ENCODE measurements around the gene CHAMP1.

CHAMP1 gene, protein sequence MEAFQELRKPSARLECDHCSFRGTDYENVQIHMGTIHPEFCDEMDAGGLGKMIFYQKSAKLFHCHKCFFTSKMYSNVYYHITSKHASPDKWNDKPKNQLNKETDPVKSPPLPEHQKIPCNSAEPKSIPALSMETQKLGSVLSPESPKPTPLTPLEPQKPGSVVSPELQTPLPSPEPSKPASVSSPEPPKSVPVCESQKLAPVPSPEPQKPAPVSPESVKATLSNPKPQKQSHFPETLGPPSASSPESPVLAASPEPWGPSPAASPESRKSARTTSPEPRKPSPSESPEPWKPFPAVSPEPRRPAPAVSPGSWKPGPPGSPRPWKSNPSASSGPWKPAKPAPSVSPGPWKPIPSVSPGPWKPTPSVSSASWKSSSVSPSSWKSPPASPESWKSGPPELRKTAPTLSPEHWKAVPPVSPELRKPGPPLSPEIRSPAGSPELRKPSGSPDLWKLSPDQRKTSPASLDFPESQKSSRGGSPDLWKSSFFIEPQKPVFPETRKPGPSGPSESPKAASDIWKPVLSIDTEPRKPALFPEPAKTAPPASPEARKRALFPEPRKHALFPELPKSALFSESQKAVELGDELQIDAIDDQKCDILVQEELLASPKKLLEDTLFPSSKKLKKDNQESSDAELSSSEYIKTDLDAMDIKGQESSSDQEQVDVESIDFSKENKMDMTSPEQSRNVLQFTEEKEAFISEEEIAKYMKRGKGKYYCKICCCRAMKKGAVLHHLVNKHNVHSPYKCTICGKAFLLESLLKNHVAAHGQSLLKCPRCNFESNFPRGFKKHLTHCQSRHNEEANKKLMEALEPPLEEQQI

DNA sequence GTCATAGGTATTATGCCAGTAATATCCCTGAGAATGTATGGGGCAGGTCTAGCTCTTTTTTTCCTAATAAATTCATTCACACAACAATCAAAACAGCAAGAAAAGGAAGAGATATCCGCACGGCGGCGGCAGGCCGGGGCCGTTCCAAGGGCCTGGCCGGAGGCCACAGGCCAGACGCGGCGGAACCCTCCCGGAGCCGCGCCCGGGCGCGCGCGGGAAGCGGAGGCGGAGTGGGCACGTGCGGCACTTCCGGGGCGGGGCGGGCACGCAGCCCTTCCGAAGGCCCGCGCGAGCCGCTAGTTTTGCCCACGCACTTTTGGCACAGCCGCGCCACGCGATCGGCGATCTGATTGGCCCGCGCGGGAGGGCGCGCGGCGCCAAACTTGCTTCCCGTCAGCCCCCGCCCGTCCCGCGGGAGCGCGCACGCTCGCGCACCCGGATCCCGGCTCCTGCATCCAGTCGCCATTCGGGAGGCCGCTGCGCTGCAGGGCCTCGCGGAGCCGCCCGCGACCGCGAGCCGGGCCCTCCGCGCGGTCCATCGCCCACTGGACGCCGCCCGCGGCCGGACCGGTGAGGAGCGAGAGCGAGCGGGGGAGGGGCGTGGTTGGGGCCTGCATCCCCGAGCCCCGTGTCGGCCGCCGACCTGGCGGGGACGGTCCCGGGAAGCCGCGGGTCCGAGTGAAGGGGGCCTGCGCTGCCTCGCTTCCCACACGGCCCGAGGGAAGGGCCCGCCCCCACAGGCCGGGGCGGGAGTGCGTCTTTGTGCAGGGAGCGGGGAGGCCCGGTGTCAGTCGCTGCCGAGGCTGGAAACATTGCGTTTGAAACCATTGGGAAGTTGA, at the start of gene CHAMP1:
CHAMP1 (plus strand) TSS at position 430 of the 839 bp plus-strand sequence. CDS start 9,340 bp downstream, outside the sequence.
- peak; percentile 85 for DNase-seq

GRCh38 chr13:114264886-114265611, 49.3 kb upstream of the CHAMP1 start:
- DNase-seq = no peak

DNA sequence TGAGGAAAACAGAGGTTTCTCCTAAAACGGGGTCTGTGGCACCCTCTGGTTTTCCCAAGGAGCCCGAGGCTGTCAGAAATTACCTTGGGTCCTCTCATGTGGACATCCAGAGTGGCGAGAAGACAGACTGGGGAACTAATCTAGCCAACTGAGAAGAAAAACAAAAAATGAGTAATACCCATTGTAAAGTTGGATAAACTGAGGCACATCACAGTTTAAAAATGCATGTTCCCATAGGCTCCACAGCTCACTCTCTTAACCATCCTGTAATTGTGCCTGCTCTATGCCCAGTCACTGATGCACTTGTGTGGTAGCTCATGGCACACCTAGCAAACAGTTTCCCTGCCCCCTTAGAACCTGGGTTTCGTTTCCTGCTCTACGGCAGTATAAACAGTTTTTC, 48.1 kb upstream of the CHAMP1 start:
- DNase-seq = no peak

GRCh38 chr13:114268344-114269280, 45.7 kb upstream of the CHAMP1 start:
- no peak for DNase-seq

DNA sequence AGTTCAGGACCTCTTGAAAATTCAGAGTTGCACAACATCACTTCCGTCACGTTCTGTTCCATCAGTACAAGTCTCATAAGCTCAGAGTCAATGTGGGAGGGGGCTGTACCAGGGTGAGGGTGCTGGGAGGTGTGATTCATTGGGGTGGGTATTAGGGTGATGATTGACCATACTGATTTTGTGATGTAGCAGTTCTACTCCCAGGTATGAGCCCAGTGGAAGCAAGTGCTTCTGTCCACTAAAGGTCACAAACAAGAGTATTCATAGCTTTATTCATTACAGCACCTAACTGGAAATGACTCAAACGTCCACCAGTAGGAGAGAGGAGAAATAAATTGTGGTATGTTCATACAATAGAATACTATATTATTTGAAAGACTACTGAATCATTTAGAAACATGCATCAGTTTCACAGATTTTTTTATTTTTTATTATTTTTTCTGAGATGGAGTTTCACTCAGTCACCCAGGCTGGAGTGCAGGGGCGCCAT, 45.0 kb upstream of the CHAMP1 start:
- no peak for DNase-seq

- DNase-seq = no peak
Observed at GRCh38 chr13:114272977-114273376, 41.3 kb upstream of the CHAMP1 start.

GRCh38 chr13:114275304-114275703, 39.0 kb upstream of the CHAMP1 start:
- no peak for DNase-seq

DNA sequence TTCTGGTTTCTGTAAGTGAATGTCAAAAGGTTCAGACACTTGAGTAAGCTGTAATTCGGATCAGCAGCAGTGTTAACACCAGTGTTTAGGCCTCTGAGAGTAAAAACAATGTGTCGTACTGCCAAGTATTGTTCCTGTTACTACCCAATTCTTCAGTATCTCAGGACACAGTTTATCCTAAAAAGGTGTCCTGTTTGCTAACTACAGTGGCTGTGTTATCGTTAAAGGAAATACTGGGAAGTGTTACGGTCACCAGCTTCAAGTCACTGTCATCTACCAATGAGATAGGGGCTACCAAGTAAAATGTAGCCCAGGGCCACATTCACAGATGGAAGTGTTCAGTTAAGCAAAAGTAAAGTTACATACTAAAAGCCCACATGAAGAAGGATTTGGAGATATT, 35.2 kb upstream of the CHAMP1 start:
- DNase-seq = no peak

DNA sequence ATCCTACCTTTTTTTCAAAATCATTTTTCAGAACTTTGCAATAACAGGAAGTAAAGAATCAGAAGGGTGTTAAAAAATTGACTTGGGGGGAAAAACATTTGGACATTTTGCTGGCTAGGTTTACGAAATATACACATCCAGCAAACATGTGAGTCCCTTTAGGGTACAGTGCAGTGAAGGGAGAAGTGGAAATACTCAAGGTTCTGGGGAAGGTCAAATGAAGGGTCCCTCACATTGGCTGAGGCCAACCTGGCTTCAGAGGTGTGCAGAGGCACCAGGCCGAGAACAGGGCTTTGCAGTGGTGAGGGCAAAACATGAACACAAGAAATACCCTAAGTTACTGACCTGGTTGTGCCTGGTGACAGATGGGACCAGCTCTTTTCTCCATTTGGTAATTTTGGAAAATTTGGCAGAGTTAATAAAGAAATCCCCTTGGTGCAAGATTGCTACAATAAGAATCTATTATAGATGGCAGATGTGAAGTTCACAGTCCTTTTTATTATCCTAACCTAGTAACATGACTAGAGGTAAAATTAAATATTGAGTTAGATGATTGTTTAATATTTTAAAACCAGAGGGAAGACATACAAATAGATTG, 34.4 kb upstream of the CHAMP1 start:
- DNase-seq = no peak

GRCh38 chr13:114281351-114282040, 32.8 kb upstream of the CHAMP1 start, which contains the start of gene UPF3A:
TSS of gene UPF3A (plus strand) at chr13:114281601. CDS start at chr13:114281640, 39 bp downstream.
- DNase-seq = peak; percentile 81

DNA sequence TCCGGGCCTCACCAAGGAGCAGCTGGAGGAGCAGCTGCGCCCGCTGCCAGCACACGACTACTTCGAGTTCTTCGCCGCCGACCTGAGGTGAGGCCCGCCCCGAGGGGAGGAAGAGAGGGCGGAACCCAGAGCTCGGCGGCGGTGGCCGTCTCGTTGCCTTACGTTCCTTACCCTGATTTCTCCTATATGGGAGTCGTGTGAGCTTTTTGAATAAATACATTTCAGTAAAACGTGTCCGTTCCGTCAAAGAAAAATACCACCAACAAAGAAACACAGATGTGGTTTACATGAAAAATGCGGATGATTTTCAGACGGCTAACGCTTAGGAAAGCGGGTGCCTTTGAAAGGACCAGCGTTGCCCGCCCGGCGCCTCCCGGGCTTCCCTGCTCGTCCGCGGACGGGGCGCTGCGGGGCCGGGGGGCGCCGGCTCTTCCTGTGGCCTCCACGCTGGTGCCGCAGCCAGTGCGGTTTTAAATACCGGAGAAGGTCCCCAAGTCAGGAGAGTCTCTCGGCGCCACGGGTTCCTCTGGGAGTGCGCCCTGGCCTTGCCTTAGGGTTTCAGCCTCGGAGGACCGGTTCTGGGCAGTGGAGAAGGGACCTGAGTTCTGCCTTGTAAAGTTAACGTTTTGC, 32.1 kb upstream of the CHAMP1 start:
- DNase-seq = peak; percentile 9

- no peak for DNase-seq
Observed at GRCh38 chr13:114283576-114283975, 30.7 kb upstream of the CHAMP1 start.

GRCh38 chr13:114284680-114285079, 29.6 kb upstream of the CHAMP1 start:
- no peak for DNase-seq

- no peak for DNase-seq
Observed at GRCh38 chr13:114285166-114285808, 29.0 kb upstream of the CHAMP1 start.

GRCh38 chr13:114286808-114287207, 27.5 kb upstream of the CHAMP1 start:
- DNase-seq = no peak

DNA sequence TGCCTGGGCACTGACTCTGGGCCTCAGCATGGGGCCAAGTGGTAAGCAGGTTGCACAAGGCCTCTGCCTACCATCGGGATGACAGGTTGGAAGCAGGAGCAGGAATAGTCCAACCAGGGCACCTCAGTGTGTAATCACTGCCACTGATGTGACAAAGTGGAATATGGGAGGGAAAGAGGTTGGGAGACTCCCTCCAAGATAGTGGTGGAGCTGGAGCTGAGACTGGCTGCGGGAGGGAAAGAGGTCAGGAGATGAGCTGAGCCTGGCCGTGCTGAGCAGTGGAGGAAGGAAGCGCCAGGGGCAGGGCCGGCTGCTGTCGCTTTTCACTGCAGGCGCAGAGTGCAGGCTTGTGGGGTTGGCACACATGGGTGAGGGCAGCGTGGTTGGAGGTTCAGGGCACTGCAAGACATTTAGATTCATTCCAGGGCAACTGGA, 26.1 kb upstream of the CHAMP1 start:
- DNase-seq = no peak

DNA sequence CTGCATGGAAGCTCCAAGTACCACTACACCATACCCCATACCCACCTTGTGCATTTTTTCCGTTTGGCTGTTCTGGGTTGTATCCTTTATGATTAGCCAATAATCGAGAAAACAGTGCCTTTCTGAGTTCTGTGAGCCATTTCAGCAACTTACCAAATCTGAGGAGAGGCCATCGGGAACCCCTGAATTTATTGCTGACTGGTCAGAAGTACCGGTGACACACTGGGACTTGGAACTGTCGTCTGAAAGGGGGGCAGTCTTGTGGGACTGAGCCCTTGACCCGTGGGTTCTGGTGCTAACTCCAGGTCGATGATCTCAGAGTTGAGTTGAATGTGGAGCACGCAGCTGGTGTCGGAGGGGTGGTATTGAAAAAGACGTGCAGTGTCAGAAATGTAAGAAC, 17.9 kb upstream of the CHAMP1 start:
- DNase-seq = no peak

DNA sequence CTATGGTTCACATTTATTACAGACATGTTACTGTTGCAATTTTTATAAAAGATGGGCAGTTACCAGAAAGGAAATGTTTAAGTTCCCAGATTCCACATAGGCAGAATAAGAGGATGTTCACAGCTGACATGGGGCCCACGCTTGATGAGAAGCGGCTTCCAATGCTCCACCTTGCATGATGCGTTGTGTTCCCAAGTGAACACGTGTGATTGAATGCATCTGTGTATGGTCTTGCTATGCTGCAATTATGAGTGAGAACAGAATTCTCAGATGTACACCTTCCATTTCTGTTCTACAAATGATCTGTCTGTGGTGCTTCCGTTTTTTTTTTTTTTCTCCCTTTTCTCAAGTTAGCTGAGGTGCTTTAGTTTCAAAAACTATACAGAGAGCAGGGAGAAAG, 17.4 kb upstream of the CHAMP1 start:
- DNase-seq = no peak

- DNase-seq = no peak
Observed at GRCh38 chr13:114298866-114299265, 15.4 kb upstream of the CHAMP1 start.

All from activated CD4-positive, alpha-beta T cell treated with anti-CD3 and anti-CD28 coated beads for 1 hour (primary cell).